Measurements from ENCODE around the gene ST8SIA2. TPM values are rescaled to one million over a fixed set of nuclear protein-coding genes. Genes with fewer than 3 reads are reported as not detected.
A peak's percentile ranks its signal among the peaks of the same experiment; 100 is the strongest.

ST8SIA2 gene, protein sequence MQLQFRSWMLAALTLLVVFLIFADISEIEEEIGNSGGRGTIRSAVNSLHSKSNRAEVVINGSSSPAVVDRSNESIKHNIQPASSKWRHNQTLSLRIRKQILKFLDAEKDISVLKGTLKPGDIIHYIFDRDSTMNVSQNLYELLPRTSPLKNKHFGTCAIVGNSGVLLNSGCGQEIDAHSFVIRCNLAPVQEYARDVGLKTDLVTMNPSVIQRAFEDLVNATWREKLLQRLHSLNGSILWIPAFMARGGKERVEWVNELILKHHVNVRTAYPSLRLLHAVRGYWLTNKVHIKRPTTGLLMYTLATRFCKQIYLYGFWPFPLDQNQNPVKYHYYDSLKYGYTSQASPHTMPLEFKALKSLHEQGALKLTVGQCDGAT
- not detected for total RNA-seq

DNA sequence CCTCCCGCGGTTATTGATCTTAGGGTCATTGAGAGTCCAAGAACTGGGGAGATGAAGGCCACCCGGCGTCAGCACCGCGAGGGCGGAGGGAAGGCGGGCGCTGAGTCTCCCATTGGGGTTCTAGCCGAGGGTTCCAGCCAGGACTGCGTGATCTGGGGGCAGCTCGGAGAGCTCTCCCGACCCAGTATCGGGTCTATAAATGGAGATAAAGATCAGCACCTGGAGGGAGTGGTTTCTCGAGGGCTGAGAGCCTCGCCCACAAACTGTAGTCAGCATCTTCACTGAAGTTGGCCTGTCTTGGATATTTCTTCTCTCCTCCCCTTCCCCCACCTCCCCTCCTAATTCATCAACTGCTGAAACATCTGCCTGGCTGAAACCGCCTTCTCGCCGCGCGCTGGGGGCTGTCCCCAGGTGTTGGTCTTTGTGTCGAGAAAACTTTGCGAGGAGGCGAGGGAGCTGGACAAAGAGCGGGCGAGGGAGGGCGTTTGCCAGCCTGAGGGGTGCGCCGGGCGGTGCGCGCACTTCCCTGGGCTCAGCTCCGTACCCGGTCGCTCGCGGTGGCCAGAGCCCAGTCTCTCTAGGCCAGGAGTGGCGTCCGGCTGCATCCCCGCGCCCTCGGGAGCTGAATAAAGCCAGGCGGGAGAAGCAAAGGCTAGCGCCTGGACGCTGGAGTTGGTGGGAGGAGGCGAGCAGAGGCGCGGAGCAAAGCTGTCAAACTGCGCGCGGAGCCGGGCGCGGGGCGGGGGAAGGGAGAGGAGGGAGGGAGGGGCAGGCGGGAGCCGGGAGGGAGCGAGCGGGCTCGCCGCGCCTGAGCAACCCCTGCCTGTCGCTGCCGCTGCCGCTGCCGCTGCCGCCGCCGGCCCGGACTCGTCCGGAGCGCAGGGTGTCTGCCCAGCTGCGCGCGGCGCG lies at the start of gene ST8SIA2:
Gene ST8SIA2, plus strand, starts transcription at position 811 of the 909 bp plus-strand sequence. CDS start 184 bp downstream, outside the sequence.
- Histone ChIP-seq H3K36me3 (no peaks in the 10 kb centered on the region), H3K9me3 (no peaks in the 10 kb centered on the region), H3K4me3 (peak within 1 kb of the TSS in 2 of 4 donors; percentile 6 to 43), H3K27me3 (peaks cover 0 to 11% of the 10 kb centered on the region in 2 donors), H3K27ac (no peak within 1 kb of the TSS), H3K4me1 (peaks cover 0 to 16% (median 0%) of the 10 kb centered on the region in 4 donors)
- TF ChIP-seq CTCF (IDR thresholded peaks at IDR 0.05) (no peak), POLR2A (IDR thresholded peaks at IDR 0.05) (no peak)
- no peak for DNase-seq

DNA sequence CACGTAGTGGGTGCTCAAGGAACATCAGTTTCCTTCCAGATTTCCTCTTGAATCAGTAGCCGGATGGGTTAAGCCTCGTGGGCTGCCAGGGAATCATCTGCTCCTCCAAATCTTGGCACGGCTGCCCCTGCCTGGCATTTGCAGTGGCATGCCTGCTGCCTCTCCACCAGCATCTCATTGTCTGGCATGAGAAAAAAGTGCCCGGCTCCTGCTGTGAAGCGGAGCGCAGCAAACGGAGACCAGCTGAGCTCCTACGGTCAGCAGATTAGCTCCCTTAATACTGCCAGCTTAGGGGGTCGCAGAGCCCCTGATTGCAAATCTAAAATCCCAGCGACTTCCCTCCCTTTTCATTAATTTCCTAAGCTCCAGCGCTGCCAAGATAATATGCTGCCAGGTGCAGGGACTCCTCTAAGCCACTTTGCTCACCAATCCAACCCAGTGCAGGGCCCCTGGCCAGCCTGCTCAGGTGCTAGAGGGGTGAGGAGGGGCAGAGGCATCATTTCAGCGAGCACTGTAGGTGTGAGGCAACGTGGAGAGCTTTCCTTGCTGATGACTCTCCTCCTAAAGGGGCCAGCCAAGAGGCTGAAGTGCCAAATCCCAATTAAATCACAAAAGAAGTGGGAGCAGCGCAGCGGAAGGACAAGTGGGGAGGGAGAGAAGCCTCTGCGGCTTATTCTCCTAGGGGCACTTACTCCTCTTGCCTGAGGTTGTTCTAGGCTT lies 49.6 kb upstream of the ST8SIA2 start:
- Histone ChIP-seq H3K36me3 (no peaks in the 10 kb centered on the region), H3K27me3 (no peaks in the 10 kb centered on the region), H3K4me3 (no peak overlapping the region), H3K9me3 (no peaks in the 10 kb centered on the region), H3K4me1 (no peaks in the 10 kb centered on the region), H3K27ac (no peak overlapping the region)
- DNase-seq = no peak
- no peak for TF ChIP-seq POLR2A (IDR thresholded peaks at IDR 0.05)
- TF ChIP-seq CTCF (IDR thresholded peaks at IDR 0.05) = no peak

DNA sequence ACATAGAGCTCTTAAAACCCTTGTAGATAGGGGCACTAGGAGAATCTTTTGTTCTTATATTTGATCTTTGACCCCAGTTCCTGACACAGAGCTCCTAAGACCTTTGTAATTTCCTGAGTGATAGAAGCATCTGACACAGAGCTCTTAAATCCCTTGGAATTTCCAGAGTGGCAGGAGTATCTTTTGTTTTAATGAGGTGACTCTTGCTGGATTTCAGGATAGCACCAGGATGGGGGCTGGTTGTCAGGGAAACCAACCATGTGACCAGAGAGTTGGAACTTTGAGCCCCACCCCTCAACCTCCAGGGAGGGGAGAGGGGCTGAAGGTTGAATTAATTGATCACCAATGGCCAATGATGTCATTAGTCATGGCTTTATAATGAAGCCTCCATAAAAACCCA lies 47.6 kb upstream of the ST8SIA2 start:
- Histone ChIP-seq H3K4me1 (no peaks in the 10 kb centered on the region), H3K27ac (no peak overlapping the region), H3K9me3 (no peaks in the 10 kb centered on the region), H3K27me3 (no peaks in the 10 kb centered on the region), H3K36me3 (no peaks in the 10 kb centered on the region), H3K4me3 (no peak overlapping the region)
- no peak for TF ChIP-seq POLR2A (IDR thresholded peaks at IDR 0.05)
- TF ChIP-seq CTCF (IDR thresholded peaks at IDR 0.05) = no peak
- no peak for DNase-seq

DNA sequence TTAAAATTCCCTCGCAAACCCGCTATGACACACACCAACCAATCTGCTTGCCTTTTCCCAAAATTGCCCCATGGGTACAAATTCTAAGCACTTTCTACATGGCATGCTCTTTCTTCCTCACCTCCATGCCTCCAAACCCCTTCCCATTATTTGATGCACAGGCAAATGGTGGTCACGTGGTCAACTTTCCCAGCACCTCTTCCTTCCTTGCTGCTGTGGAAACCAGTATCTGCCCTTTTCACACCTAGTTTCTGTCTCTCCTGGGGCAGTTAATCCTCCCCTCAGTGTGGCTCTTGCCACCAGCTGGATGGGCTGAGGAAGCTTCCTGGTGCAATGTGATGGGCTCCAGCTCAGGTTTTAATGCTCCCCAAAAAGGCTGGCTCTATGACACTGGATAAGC lies 38.4 kb upstream of the ST8SIA2 start:
- TF ChIP-seq CTCF (IDR thresholded peaks at IDR 0.05) (no peak), POLR2A (IDR thresholded peaks at IDR 0.05) (no peak)
- no peak overlapping the region for H3K4me3 ChIP-seq
- no peaks in the 10 kb centered on the region for H3K36me3 ChIP-seq
- no peak for DNase-seq
- H3K27me3 ChIP-seq = no peaks in the 10 kb centered on the region
- no peaks in the 10 kb centered on the region for H3K9me3 ChIP-seq
- no peak overlapping the region for H3K27ac ChIP-seq
- no peaks in the 10 kb centered on the region for H3K4me1 ChIP-seq

- DNase-seq = no peak
- H3K4me3 ChIP-seq = no peak overlapping the region
- TF ChIP-seq CTCF (IDR thresholded peaks at IDR 0.05) = no peak
- no peak for TF ChIP-seq POLR2A (IDR thresholded peaks at IDR 0.05)
- H3K36me3 ChIP-seq = no peaks in the 10 kb centered on the region
- H3K4me1 ChIP-seq = peaks cover 0 to 9% (median 0%) of the 10 kb centered on the region in 4 donors
- no peak overlapping the region for H3K27ac ChIP-seq
- H3K9me3 ChIP-seq = no peaks in the 10 kb centered on the region
- H3K27me3 ChIP-seq = no peaks in the 10 kb centered on the region
Measured at GRCh38 chr15:92361321-92362000, 32.2 kb upstream of the ST8SIA2 start.

Measured in Peyer's patch (tissue), 4 donors.